GM13976 (cell line): ENCODE results near the gene FBXW2.

Source experiments
- DNase-seq: peaks from one replicate; pipeline ENCODE4 v3.0.0; 2012; ENCODE audit warnings: low spot score
- in situ Hi-C: fragments of 300-500 bp; cut with MboI; formaldehyde crosslinking; loops from one replicate; pipeline ENCODE4 v1.12.0; 2022; ENCODE audit warnings: low sequenced_read_pairs, mixed read lengths, inconsistent platforms; ENCODE audit not compliant: unreplicated experiment
- TF ChIP-seq, protein P1 (sequence below): IDR thresholded peaks from 2 replicates; pipeline ENCODE4 v1.5.1; 2012; ENCODE audit warnings: borderline replicate concordance, mild to moderate bottlenecking; ENCODE audit not compliant: insufficient read depth; ENCODE audit errors: extremely low read depth, missing control alignments, control extremely low read depth

FBXW2 gene

DNA sequence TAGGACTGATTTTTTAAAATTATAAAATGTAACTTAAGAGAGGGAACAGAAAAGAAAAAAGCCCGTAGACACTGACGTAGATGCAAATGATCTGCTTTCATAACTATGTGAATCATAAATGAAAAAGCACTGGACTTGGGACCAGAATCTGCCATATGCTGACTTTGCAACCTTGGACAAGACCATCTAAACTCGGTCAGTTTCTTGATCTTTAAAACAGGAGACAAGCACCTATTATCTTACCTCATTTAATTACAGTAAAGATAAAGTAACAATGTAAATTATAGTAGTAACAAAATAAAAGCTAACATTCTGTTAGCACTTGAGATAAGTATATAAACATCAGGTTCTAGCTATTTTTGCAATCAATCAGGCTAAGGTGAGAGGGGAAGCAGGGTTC, 20.0 kb downstream of the FBXW2 start:
- in situ Hi-C loops: loop anchor here (25.0 kb wide), 2 partner anchors 289 to 614 kb away; partner anchors contain the start of genes C5 and CNTRL
- no peak for DNase-seq
- TF ChIP-seq, protein P1, sequence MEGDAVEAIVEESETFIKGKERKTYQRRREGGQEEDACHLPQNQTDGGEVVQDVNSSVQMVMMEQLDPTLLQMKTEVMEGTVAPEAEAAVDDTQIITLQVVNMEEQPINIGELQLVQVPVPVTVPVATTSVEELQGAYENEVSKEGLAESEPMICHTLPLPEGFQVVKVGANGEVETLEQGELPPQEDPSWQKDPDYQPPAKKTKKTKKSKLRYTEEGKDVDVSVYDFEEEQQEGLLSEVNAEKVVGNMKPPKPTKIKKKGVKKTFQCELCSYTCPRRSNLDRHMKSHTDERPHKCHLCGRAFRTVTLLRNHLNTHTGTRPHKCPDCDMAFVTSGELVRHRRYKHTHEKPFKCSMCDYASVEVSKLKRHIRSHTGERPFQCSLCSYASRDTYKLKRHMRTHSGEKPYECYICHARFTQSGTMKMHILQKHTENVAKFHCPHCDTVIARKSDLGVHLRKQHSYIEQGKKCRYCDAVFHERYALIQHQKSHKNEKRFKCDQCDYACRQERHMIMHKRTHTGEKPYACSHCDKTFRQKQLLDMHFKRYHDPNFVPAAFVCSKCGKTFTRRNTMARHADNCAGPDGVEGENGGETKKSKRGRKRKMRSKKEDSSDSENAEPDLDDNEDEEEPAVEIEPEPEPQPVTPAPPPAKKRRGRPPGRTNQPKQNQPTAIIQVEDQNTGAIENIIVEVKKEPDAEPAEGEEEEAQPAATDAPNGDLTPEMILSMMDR: no peak

DNA sequence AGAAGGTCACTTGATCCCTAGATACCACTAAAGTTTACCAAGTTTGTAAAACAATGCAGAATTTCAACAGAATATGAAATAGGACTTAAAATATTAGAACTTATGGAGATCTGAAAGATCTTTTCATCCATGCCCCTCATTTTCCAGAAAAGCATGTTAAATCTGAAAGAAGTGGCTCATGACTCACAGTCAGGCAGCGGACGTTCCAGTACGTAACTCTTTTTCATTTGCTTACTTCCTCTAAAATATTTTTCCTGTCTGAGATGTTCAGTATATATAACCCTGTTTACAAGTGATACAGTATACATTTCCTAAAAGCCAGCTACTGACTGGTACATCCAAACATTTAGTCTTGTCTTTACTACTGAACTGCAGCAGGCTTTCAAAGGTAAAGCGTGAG, 22.3 kb downstream of the FBXW2 start:
- DNase-seq: no peak
- TF ChIP-seq, protein P1: no peak
- in situ Hi-C loops: loop anchor here (25.0 kb wide), 2 partner anchors 291 to 616 kb away; partner anchors contain the start of genes C5 and CNTRL

DNA sequence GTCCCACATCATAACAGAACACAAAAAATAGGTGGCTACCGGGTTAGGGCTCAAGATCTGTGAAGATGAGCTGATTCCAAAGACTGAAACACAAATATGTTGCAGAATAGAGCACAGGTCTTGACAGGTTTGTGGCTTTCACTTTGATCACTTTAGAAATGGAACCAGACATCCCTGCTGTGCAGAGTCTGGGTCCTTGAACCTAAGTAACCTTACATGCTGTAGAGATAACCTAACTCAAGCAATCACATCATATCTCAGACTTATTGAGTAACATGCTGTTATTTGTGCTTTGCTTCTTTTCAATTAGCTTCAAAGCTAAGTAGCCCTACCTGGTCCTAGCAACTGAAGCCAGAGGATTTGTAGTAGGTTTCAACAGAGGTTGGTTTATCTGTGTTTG, 24.3 kb downstream of the FBXW2 start:
- in situ Hi-C loops: loop anchor here (25.0 kb wide), 2 partner anchors 293 to 618 kb away; partner anchors contain the start of genes C5 and CNTRL
- TF ChIP-seq, protein P1: no peak
- DNase-seq: no peak

DNA sequence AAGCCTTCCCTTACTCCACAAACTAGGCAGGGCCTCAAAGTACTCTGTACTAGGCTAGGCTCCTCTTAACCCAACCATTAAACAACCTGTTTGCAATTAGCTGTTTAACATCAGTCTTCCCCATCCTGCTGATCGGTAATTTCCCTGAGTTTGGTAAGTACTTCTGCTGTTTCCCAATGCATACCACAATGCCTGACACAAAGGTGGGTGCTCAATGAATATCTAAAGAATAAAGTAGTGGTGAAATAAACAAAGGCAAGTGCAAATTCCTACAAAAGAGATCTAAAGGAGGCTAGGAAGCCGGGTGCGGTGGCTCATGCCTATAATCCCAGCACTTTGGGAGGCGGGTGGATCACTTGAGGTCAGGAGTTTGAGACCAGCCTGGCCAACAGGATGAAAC, 25.0 kb downstream of the FBXW2 start:
- TF ChIP-seq, protein P1: no peak
- no peak for DNase-seq
- in situ Hi-C loops: loop anchor here (25.0 kb wide), 2 partner anchors 294 to 619 kb away; partner anchors contain the start of genes C5 and CNTRL

DNA sequence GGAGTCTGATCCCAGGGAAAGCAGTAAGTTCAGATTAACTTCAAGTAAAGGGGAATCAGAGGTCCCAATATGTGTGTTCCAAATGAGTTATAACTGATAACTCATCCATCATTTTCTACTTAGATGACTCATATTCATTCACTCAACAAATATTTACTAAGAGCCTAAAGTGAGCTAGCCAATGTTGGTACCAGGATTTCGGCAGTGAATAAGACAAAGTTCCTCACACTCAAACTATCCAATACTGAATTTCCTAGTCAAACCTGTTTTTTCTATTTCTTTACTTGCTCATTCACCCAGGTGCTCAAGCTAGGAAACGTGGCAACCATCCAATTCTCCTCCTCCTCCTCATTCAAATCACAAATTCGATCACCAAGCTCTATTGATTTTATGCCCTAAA, 25.8 kb downstream of the FBXW2 start:
- TF ChIP-seq, protein P1: no peak
- DNase-seq: no peak
- in situ Hi-C loops: loop anchor here (25.0 kb wide), 2 partner anchors 295 to 620 kb away; partner anchors contain the start of genes C5 and CNTRL

DNA sequence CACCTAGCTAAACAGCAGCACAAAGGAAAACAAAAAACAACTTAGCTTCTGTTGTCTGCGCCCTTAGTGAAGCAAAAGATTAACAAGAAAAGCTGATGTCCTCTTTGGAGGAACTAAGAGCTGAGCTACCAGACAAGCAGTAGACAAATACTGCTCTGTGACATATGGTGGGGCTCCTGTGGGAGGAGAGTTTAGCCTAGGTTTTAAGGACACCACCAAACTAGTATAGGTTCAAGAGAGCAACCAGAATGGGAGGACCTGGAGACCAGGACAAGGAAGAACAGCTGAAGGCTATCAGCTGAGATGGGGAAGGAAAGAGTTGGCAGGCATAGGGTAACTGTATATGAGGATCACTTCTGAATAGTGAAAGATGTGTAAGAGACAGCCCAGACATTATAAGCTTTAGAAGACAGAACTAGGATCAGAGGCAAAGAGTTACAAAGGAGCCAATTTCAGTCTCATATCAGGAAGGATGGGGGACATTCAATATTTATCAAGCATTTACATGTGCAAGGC, 27.2 kb downstream of the FBXW2 start:
- TF ChIP-seq, protein P1: no peak
- in situ Hi-C loops: loop anchor here (25.0 kb wide), 2 partner anchors 296 to 621 kb away; partner anchors contain the start of genes C5 and CNTRL
- no peak for DNase-seq

DNA sequence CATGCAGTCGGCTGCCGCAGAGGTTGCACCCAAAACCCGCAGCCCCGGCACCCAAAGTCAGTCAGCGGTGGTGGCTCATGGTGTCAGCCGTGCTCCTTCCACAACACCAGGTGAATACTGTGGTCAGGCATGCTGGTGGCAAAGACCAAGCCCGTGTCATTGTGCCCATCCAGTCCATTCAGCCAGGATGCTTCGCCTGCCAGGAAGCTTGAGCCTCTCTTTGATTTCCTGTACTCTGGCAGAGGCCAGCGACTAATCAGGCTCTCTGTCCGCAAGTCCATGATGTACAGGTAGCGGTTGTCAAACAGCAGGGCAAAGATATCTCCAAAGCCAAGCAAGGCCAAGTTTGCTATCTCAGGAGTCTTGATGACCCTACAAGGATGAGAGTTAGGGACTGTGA, 28.7 kb downstream of the FBXW2 start:
- in situ Hi-C loops: loop anchor here (25.0 kb wide), 2 partner anchors 298 to 623 kb away; partner anchors contain the start of genes C5 and CNTRL
- TF ChIP-seq, protein P1: no peak
- no peak for DNase-seq
